DMS 273 (cell line): Measurements from ENCODE around the gene SLC22A17.
A peak's percentile ranks its signal among the peaks of the same experiment; 100 is the strongest.

Experiments
- DNase-seq: peaks from one replicate; lab custom pipeline; 2025; ENCODE audit not compliant: unreplicated experiment; lab: John Stamatoyannopoulos, UW

SLC22A17 gene

GRCh38 chr14:23308721-23309445 is 43.8 kb downstream of the SLC22A17 start:
- no peak for DNase-seq

- DNase-seq = no peak
Measured at GRCh38 chr14:23307687-23308644, 44.7 kb downstream of the SLC22A17 start.

GRCh38 chr14:23307146-23307530 is 45.5 kb downstream of the SLC22A17 start:
- DNase-seq = no peak

GRCh38 chr14:23306412-23307145 is 46.1 kb downstream of the SLC22A17 start, which contains the start of gene BCL2L2:
Gene BCL2L2 (plus strand): TSS chr14:23306833. CDS start chr14:23307768, 935 bp downstream.
- DNase-seq = peak; percentile 95

GRCh38 chr14:23302290-23303225 is 50.1 kb downstream of the SLC22A17 start, which contains the start of gene PPP1R3E:
Gene PPP1R3E (minus strand): TSS chr14:23302859. CDS start chr14:23302576, 283 bp downstream.
- DNase-seq = peak; percentile 87

GRCh38 chr14:23301969-23302289 is 50.8 kb downstream of the SLC22A17 start:
- no peak for DNase-seq

- DNase-seq = peak; percentile 99
Measured at GRCh38 chr14:23301288-23301968, 51.3 kb downstream of the SLC22A17 start.

- peak; percentile 43 for DNase-seq
Measured at GRCh38 chr14:23300687-23301223, 51.9 kb downstream of the SLC22A17 start.

GRCh38 chr14:23299986-23300686 is 52.6 kb downstream of the SLC22A17 start:
- no peak for DNase-seq

GRCh38 chr14:23299211-23299957 is 53.3 kb downstream of the SLC22A17 start:
- DNase-seq = peak; percentile 46

GRCh38 chr14:23297611-23298277 is 54.9 kb downstream of the SLC22A17 start:
- DNase-seq = no peak

GRCh38 chr14:23297096-23297495 is 55.6 kb downstream of the SLC22A17 start:
- no peak for DNase-seq
